GM10266 (cell line): ENCODE results near the gene EBF3.

ENCODE experiments used
- DNase-seq: peaks from one replicate; pipeline ENCODE4 v3.0.0; 2012; ENCODE audit errors: extremely low spot score
- TF ChIP-seq, protein P1 (sequence below): IDR thresholded peaks from 2 replicates; pipeline ENCODE4 v1.5.1; 2012; ENCODE audit warnings: mild to moderate bottlenecking, low read depth; ENCODE audit not compliant: control insufficient read depth, insufficient read depth; ENCODE audit errors: missing control alignments

The EBF3 gene

DNA sequence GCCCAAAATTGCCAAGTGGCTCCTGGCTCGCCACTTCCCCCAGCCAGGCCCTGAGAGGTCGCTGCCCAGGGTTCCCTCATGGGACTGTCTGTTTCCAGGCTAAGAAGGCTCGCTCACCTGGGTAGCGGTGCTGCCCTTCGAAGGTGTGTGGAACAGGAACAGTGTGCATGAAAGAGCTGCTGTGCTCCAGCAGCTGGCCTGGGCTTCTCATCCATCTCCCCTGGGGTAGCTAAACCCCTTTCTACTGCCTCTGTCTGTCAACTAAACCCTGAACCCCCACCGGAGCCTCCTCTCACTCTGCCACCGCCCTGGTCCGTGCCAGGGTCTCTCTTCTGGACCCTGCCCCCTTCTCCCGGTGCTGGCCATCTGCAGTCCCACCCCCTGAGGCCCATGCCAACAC, 152.9 kb downstream of the EBF3 start:
- TF ChIP-seq, protein P1, sequence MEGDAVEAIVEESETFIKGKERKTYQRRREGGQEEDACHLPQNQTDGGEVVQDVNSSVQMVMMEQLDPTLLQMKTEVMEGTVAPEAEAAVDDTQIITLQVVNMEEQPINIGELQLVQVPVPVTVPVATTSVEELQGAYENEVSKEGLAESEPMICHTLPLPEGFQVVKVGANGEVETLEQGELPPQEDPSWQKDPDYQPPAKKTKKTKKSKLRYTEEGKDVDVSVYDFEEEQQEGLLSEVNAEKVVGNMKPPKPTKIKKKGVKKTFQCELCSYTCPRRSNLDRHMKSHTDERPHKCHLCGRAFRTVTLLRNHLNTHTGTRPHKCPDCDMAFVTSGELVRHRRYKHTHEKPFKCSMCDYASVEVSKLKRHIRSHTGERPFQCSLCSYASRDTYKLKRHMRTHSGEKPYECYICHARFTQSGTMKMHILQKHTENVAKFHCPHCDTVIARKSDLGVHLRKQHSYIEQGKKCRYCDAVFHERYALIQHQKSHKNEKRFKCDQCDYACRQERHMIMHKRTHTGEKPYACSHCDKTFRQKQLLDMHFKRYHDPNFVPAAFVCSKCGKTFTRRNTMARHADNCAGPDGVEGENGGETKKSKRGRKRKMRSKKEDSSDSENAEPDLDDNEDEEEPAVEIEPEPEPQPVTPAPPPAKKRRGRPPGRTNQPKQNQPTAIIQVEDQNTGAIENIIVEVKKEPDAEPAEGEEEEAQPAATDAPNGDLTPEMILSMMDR, result no peak
- no peak for DNase-seq

DNA sequence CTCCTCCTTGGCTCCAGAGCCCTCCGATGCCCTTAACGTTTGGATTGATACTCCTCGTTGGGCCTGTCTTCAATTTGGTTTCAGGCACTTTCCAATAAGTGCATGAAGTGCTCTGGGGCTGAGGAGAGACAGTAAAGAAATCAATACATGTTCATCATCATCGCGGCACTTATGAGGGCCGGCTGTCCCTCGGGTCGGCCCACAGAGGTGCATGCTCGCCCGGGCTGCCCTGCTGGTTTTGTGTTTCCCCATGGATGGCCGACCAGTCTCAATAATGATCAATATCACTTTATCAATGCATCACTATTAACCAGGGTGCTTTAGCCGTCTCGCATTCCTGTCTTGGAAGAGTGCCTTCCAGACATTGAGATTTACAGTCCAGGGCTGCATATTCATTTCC, 154.2 kb downstream of the EBF3 start:
- TF ChIP-seq, protein P1, result no peak
- DNase-seq, result no peak

DNA sequence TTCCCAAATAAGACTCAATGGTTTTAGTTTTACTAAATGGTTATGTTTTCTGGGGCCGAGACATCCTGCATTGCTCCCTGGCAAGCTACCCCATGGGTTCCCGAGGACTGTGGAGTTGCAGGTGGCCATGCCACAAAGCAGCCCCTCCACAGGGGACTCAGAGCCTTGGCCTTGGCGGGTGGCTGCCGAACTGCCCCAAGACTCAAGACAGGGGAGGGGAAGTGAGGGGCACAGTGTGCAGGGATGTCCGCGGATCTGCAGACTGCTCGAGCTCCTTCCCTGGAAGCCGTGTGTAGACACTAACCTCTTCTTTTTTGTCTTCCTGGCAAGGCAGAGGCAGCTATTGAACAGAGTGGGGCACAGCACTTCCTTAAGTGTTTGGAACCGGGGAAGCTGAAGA, 154.6 kb downstream of the EBF3 start:
- DNase-seq, result no peak
- TF ChIP-seq, protein P1, result no peak

DNA sequence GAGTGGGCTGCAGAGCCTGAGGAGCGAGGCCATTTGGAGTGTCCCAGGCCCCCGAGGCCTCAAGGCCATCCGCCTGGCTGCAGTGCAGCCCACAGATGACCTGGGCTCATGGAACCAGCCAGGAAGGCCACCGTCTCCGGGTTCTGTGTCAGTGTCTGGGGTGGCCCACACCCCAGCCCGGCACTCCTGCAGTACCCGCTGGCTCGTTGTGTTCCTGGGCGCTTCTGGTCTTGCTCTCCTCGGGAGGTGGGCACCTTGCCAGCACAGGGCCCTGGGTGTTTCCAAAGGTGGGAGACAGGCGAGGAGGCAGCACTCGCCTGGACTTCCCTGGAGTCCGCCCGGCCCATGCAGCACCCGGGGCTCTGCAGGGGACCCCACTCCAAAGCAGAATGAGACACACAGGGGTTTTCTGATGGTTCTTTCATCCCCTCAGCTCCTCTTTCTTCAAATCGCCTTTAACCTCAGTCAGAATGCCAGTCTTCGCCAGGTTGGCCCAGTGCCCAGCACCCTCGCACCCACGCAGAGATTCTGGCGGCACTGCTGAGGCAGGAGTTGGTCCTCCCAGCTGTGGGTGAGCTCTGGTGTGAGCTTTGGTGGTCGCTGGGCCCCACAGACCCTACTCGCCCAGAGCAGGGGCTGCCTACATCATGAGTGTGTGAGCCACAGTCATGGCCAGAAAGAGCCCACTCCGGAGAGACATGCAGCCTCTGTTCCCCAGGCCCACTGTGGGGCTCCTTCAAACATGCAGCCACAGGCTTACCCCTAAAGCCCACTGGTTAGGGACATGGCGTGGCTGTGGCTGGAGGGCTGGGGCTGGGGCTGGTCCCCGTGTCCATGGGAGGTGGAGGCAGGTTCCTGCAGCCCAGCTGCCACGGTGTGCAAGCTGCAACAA, 155.7 kb downstream of the EBF3 start:
- no peak for DNase-seq

DNA sequence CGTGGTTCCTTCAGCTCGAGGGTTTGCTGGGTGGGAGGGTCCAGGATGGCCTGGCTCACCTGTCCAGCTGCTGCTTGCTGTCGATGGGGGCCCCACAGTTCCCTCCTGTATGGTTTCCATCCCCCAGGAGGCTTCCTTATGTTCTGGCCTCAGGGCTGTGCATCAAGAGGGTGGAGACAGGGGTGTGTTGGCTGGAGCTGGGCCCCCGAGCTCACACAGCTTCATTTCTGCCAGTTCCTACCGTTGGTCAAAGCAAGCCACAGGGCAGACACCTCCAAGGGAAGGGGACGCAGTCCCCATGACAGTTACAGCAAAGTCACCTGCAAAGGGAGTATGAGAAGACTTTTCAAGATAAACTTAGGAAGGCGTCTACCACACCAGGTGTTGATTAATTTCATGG, 156.9 kb downstream of the EBF3 start:
- no peak for DNase-seq
- TF ChIP-seq, protein P1, result no peak

More for the DNA sequence above, 155.7 kb downstream of the EBF3 start:
- TF ChIP-seq, protein P1, result no peak

DNA sequence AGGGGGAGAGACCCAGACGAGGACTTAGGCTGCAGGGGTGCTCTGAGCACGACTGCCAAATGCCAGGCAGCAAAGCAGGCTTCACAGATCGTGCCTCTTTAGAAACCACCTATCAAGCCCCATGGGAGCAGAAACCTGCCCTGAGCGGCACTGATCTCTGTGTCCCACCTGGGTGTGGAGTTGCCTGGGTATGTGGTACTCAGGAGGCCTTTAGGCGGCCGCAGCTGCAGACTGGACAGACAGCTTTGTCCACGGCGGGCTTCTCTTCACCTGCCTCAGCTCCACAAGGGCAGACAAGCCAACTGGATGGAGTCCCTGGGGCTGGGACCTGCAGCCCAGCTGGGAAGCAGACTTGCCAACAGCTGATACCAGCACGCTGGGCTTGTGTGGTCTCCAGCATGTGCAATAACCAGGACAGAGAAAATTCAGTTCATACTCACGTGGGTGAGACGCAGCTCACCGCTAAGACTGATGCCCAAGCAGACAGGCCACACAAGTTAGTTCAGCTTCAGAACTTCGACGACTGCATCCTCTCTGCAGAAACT, 163.2 kb downstream of the EBF3 start:
- DNase-seq, result no peak
- TF ChIP-seq, protein P1, result no peak

DNA sequence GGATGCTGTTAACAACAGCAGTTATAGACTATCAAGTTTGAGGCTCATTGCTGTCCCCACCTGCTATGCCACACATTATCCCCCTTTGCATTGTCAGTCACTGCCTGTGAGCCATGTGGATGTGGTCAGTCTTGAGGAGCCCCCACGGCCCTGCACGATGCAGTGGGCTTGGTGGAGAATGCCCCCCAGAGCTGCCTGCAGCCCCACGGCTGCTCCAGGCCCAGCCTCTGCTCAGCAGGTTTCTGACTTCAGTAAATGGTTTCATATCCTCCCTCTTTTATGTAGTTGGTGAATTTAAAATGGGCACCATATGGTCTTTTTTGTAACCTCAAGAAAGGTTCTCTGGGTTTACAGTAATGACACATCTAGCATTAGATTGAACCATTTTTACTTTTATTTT, 164.1 kb downstream of the EBF3 start:
- TF ChIP-seq, protein P1, result no peak
- no peak for DNase-seq
